OCI-LY3 (cell line): ENCODE measurements around the gene ATP8B4.

ENCODE experiments used
- H2AFZ ChIP-seq: fragments of 200-600, 300-600 bp; shearing (Covaris generic); 2 replicates; pipeline ENCODE4 v1.6.0; 2014; ENCODE audit warnings: antibody characterized with exemption, low read depth, low read length
- H3K27ac ChIP-seq: fragments of 200-600, 300-600 bp; sonication (generic); 2 replicates; pipeline ENCODE4 v1.5.1; 2014; ENCODE audit warnings: mild to moderate bottlenecking, low read length, moderate library complexity, mixed read lengths
- H3K27me3 ChIP-seq: fragments of 200-600, 300-600 bp; sonication (generic); 2 replicates; pipeline ENCODE4 v1.6.1; 2014; ENCODE audit warnings: low read depth, low read length, mixed read lengths
- H3K36me3 ChIP-seq: fragments of 200-600, 300-600 bp; sonication (generic); replicated peaks from 2 replicates; pipeline ENCODE3; 2014; ENCODE audit warnings: low read depth, low read length, mixed read lengths
- H3K4me1 ChIP-seq: fragments of 300-600, 200-600 bp; sonication (generic); 2 replicates; pipeline ENCODE4 v1.6.1; 2014; ENCODE audit warnings: low read length, mixed read lengths
- H3K4me2 ChIP-seq: fragments of 200-600, 300-600 bp; sonication (generic); 2 replicates; pipeline ENCODE4 v1.6.1; 2014; ENCODE audit warnings: low read length, mixed read lengths
- H3K4me3 ChIP-seq: fragments of 300-600, 200-600 bp; sonication (generic); 2 replicates; pipeline ENCODE4 v1.5.1; 2014; ENCODE audit warnings: antibody characterized with exemption, mild to moderate bottlenecking, low read length, moderate library complexity
- H3K79me2 ChIP-seq: fragments of 300-600, 200-600 bp; shearing (Covaris generic); 2 replicates; pipeline ENCODE4 v1.6.1; 2014; ENCODE audit warnings: mild to moderate bottlenecking, low read length, mixed read lengths
- H3K9ac ChIP-seq: fragments of 300-600, 200-600 bp; shearing (Covaris generic); 2 replicates; pipeline ENCODE4 v1.6.0; 2014; ENCODE audit warnings: mild to moderate bottlenecking, low read length, moderate library complexity
- H3K9me3 ChIP-seq: fragments of 200-600, 300-600 bp; shearing (Covaris generic); 2 replicates; pipeline ENCODE4 v1.6.1; 2014; ENCODE audit warnings: low read length, mixed read lengths; ENCODE audit not compliant: insufficient read depth
- H4K20me1 ChIP-seq: fragments of 200-600, 300-600 bp; sonication (generic); 2 replicates; pipeline ENCODE4 v1.6.1; 2016; ENCODE audit warnings: low read length, mixed read lengths; ENCODE audit not compliant: insufficient read depth
- EZH2phosphoT487 ChIP-seq: fragments of 200-600 bp; shearing (Covaris generic); IDR thresholded peaks from 2 replicates; pipeline ENCODE4 v1.6.1; 2018; ENCODE audit warnings: antibody characterized with exemption, mixed run types, low read depth
- TF ChIP-seq, protein P1 (sequence below): fragments of 200-600, 300-600 bp; sonication (generic); IDR thresholded peaks from 2 replicates; pipeline ENCODE4 v1.5.1; 2014; ENCODE audit warnings: antibody characterized with exemption, low read length, low read depth

The ATP8B4 gene

DNA sequence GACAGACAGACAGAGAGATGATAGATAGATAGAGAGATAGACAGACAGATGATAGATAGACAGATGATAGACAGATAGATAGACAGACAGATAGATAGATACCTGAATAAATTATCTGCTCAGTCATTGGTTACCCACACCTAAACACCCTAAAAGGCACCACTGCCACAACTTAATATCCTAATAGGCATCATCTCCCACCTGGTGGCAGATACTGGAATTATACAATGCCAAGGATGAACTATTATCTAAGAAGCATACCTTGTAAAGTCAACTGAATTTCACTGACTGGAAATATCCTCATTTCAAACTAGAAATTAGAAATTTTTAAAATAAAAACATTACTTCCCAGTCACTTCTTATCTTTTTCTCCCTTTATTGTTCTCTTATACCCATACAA is 19.4 kb upstream of the ATP8B4 start:
- no peak overlapping the region for H3K27ac ChIP-seq
- no peak overlapping the region for H3K4me2 ChIP-seq
- no peak overlapping the region for H3K4me3 ChIP-seq

DNA sequence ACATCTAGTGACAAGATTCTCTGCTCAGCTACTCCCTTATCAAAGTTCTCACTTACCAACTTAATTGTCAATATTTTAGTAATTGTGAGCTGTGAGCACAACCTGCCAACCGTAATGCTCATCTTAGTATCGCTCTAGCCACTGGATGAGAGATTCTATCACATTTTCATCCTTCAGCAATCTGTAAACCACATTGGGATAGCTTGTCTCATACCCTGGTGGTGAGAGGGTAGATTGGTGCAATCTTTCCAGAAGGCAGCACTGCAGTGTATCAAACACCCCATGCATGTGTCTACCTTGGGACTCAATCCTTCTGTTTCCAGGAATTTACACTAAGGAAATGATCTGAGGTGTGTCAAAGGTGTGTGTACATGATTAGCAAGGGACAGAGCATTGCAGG is 18.9 kb upstream of the ATP8B4 start:
- no peak overlapping the region for H3K4me2 ChIP-seq

More for the DNA sequence above, 19.4 kb upstream of the ATP8B4 start:
- no peak overlapping the region for H2AFZ ChIP-seq
- no peaks in the 10 kb centered on the region for H3K9me3 ChIP-seq
- H3K79me2 ChIP-seq, result no peaks in the 10 kb centered on the region
- no peak overlapping the region for H3K9ac ChIP-seq
- no peaks in the 10 kb centered on the region for H4K20me1 ChIP-seq
- H3K27me3 ChIP-seq, result no peaks in the 10 kb centered on the region
- TF ChIP-seq, protein P1, sequence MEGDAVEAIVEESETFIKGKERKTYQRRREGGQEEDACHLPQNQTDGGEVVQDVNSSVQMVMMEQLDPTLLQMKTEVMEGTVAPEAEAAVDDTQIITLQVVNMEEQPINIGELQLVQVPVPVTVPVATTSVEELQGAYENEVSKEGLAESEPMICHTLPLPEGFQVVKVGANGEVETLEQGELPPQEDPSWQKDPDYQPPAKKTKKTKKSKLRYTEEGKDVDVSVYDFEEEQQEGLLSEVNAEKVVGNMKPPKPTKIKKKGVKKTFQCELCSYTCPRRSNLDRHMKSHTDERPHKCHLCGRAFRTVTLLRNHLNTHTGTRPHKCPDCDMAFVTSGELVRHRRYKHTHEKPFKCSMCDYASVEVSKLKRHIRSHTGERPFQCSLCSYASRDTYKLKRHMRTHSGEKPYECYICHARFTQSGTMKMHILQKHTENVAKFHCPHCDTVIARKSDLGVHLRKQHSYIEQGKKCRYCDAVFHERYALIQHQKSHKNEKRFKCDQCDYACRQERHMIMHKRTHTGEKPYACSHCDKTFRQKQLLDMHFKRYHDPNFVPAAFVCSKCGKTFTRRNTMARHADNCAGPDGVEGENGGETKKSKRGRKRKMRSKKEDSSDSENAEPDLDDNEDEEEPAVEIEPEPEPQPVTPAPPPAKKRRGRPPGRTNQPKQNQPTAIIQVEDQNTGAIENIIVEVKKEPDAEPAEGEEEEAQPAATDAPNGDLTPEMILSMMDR, result 0 out of 2 replicates have a peak, but pooled peaks have one; percentile 13
- no peak for TF ChIP-seq EZH2phosphoT487
- H3K36me3 ChIP-seq, result no peaks in the 10 kb centered on the region
- no peaks in the 10 kb centered on the region for H3K4me1 ChIP-seq

DNA sequence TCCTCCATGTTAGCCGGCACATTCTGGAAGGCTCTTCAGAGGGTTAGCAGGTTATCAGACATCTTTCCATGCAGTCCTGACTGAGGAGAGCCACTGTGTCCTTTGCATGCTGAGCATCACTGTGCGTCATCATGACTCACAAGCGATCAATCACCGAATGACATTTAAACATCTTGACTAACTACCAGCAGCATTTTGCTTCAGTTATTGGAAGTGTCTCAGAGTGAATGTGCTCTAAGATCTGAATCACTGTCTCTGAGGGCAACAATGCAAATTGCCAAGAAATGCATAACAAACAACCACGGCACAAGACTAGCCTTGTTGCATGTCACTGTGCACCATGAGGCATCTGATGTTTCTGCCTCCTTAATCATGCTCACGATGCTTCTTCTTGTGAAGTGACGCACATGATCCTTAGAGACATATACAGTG is 18.3 kb upstream of the ATP8B4 start:
- no peak overlapping the region for H2AFZ ChIP-seq
- H3K27ac ChIP-seq, result no peak overlapping the region
- H3K27me3 ChIP-seq, result no peaks in the 10 kb centered on the region
- H3K4me1 ChIP-seq, result no peaks in the 10 kb centered on the region
- H3K79me2 ChIP-seq, result no peaks in the 10 kb centered on the region
- TF ChIP-seq, protein P1, result no peak
- no peak for TF ChIP-seq EZH2phosphoT487
- no peak overlapping the region for H3K4me3 ChIP-seq
- no peak overlapping the region for H3K9ac ChIP-seq
- H3K4me2 ChIP-seq, result no peak overlapping the region
- H3K36me3 ChIP-seq, result no peaks in the 10 kb centered on the region
- H3K9me3 ChIP-seq, result no peaks in the 10 kb centered on the region
- H4K20me1 ChIP-seq, result no peaks in the 10 kb centered on the region

More for the DNA sequence above, 18.9 kb upstream of the ATP8B4 start:
- H3K4me1 ChIP-seq, result no peaks in the 10 kb centered on the region
- H3K79me2 ChIP-seq, result no peaks in the 10 kb centered on the region
- H3K9me3 ChIP-seq, result no peaks in the 10 kb centered on the region
- no peak overlapping the region for H3K9ac ChIP-seq
- no peak overlapping the region for H2AFZ ChIP-seq
- H3K4me3 ChIP-seq, result no peak overlapping the region
- H3K27ac ChIP-seq, result no peak overlapping the region
- H3K36me3 ChIP-seq, result no peaks in the 10 kb centered on the region
- no peak for TF ChIP-seq EZH2phosphoT487
- TF ChIP-seq, protein P1, result no peak
- no peaks in the 10 kb centered on the region for H3K27me3 ChIP-seq
- no peaks in the 10 kb centered on the region for H4K20me1 ChIP-seq

DNA sequence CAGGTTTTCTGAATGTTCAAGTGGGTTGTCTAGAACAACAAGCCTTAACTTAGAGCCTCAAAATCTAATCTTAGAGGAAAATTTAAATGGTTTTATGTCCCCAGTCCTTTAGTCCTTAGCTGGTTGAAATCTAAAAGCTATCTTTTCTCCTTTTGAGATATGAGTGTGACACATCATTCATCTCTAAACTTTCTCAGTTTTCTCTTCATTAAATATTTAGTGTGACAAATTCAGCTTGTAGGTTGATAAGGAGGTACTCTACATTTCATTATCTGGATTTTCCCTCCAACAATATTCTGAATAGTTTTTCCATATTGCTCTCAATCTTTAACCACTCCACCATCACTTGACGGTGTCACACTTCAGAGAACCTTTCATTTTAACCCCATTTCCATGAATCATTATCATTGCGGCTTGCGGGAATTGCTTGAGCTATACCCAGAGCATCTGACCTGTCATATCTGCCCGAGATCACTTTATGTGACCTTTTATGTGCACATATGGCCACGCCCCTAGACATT is 16.1 kb upstream of the ATP8B4 start:
- H3K4me3 ChIP-seq, result no peak overlapping the region
- no peaks in the 10 kb centered on the region for H3K36me3 ChIP-seq
- H4K20me1 ChIP-seq, result no peaks in the 10 kb centered on the region
- no peak overlapping the region for H2AFZ ChIP-seq
- H3K27me3 ChIP-seq, result no peaks in the 10 kb centered on the region
- no peak overlapping the region for H3K9ac ChIP-seq
- H3K79me2 ChIP-seq, result no peaks in the 10 kb centered on the region
- no peaks in the 10 kb centered on the region for H3K9me3 ChIP-seq
- TF ChIP-seq EZH2phosphoT487, result no peak
- TF ChIP-seq, protein P1, result no peak
- no peak overlapping the region for H3K4me2 ChIP-seq
- H3K27ac ChIP-seq, result no peak overlapping the region
- H3K4me1 ChIP-seq, result no peaks in the 10 kb centered on the region
